Natural killer cell treated with Interleukin-12 subunit alpha and Interleukin-12 subunit beta and Interleukin-15 and Interleukin-18, amount 100 ng/mL, for 72 hours (primary cell): ENCODE results near the gene PPAN. TPM values are rescaled to one million over a fixed set of nuclear protein-coding genes. Genes with fewer than 3 reads are reported as not detected.

ENCODE experiments used
- ATAC-seq, 2 donors: fragments of 150-1000 bp; cut with Tn5 transposase in 1 of 2; sonication (Bioruptor Pico), chemical (Tn5 transposase) in 1 of 2; 2 replicates each; pipeline ENCODE4 v1.10.0; 2021
- DNase-seq: peaks from one replicate; pipeline ENCODE4 v3.0.0; 2022; ENCODE audit warnings: low spot score
- H3K27ac Mint-ChIP-seq, 2 donors: 1 replicate in 1 of 2; 2 replicates in 1 of 2; pipeline ENCODE4 v1.8.0; 2022; ENCODE audit warnings: mixed read lengths in 2 of 2, mild to moderate bottlenecking in 1 of 2, moderate library complexity in 1 of 2
- H3K27me3 Mint-ChIP-seq, 2 donors: 1 replicate in 1 of 2; 2 replicates in 1 of 2; pipeline ENCODE4 v1.8.0; 2022; ENCODE audit warnings: mixed read lengths in 2 of 2
- H3K36me3 Mint-ChIP-seq: one replicate; pipeline ENCODE4 v1.8.0; 2022; ENCODE audit warnings: mixed read lengths
- H3K4me1 Mint-ChIP-seq, 2 donors: 1 replicate in 1 of 2; 2 replicates in 1 of 2; pipeline ENCODE4 v1.8.0; 2022; ENCODE audit warnings: low read depth in 2 of 2, mixed read lengths in 2 of 2, mild to moderate bottlenecking in 1 of 2
- H3K4me3 Mint-ChIP-seq: one replicate; pipeline ENCODE4 v1.8.0; 2022; ENCODE audit warnings: mixed read lengths
- H3K9me3 Mint-ChIP-seq: 2 replicates; pipeline ENCODE4 v1.8.0; 2022; ENCODE audit warnings: mixed read lengths
- total RNA-seq, 2 donors: library from RNA; stranded (reverse); gene quantifications; one replicate each; pipeline ENCODE4 v1.2.3, GENCODE V29; 2022

PPAN gene
- 100 to 1,000 TPM; 114 to 178 TPM for total RNA-seq

GRCh38 chr19:10106100-10106936, at the start of gene PPAN:
TSS of gene PPAN (plus strand) at chr19:10106362. CDS start at chr19:10106395, 33 bp downstream.
- peak within 1 kb of the TSS; percentile 96 for H3K4me3 Mint-ChIP-seq
- H3K27me3 Mint-ChIP-seq, result no peaks in the 10 kb centered on the region
- H3K36me3 Mint-ChIP-seq, result peaks cover 8% of the 10 kb centered on the region
- DNase-seq, result peak; percentile 99
- peak within 1 kb of the TSS; percentile 95 to 100 for H3K27ac Mint-ChIP-seq
- ATAC-seq, result peak; percentile 86 to 89
- peaks cover 52 to 62% of the 10 kb centered on the region in 2 donors for H3K4me1 Mint-ChIP-seq
- no peaks in the 10 kb centered on the region for H3K9me3 Mint-ChIP-seq

GRCh38 chr19:10061717-10062310, 44.3 kb upstream of the PPAN start:
- Mint-ChIP-seq H3K4me1 (no peaks in the 10 kb centered on the region), H3K36me3 (no peaks in the 10 kb centered on the region), H3K27me3 (peaks cover 8% of the 10 kb centered on the region in 2 donors), H3K4me3 (no peak overlapping the region), H3K27ac (no peak overlapping the region), H3K9me3 (no peaks in the 10 kb centered on the region)
- DNase-seq, result no peak
- ATAC-seq, result no peak

- Mint-ChIP-seq H3K4me3 (peak overlapping the region; percentile 10), H3K27me3 (peaks cover 5 to 13% of the 10 kb centered on the region in 2 donors), H3K9me3 (no peaks in the 10 kb centered on the region), H3K27ac (no peak overlapping the region), H3K36me3 (no peaks in the 10 kb centered on the region), H3K4me1 (peaks cover 9 to 15% of the 10 kb centered on the region in 2 donors)
- DNase-seq, result no peak
- ATAC-seq, result peak; percentile 61 to 63
Measured at GRCh38 chr19:10068205-10068604, 38.0 kb upstream of the PPAN start.

GRCh38 chr19:10069046-10069445, 37.1 kb upstream of the PPAN start:
- no peak for DNase-seq
- no peak for ATAC-seq
- Mint-ChIP-seq H3K27me3 (peaks cover 0 to 13% of the 10 kb centered on the region in 2 donors), H3K9me3 (no peaks in the 10 kb centered on the region), H3K4me1 (peaks cover 9 to 15% of the 10 kb centered on the region in 2 donors), H3K36me3 (no peaks in the 10 kb centered on the region), H3K27ac (no peak overlapping the region), H3K4me3 (no peak overlapping the region)

GRCh38 chr19:10070730-10071446, 35.3 kb upstream of the PPAN start:
- no peaks in the 10 kb centered on the region for H3K9me3 Mint-ChIP-seq
- peaks cover 0 to 9% of the 10 kb centered on the region in 2 donors for H3K27me3 Mint-ChIP-seq
- ATAC-seq (no peak), DNase-seq (no peak)
- no peak overlapping the region for H3K27ac Mint-ChIP-seq
- H3K4me3 Mint-ChIP-seq, result no peak overlapping the region
- peaks cover 9 to 15% of the 10 kb centered on the region in 2 donors for H3K4me1 Mint-ChIP-seq
- no peaks in the 10 kb centered on the region for H3K36me3 Mint-ChIP-seq

- Mint-ChIP-seq H3K4me1 (peaks cover 0 to 5% of the 10 kb centered on the region in 2 donors), H3K27me3 (peaks cover 0 to 12% of the 10 kb centered on the region in 2 donors), H3K27ac (no peak overlapping the region)
Measured at GRCh38 chr19:10074153-10074552, 32.0 kb upstream of the PPAN start.

GRCh38 chr19:10076535-10076934, 29.6 kb upstream of the PPAN start:
- no peaks in the 10 kb centered on the region for H3K4me1 Mint-ChIP-seq
- H3K27me3 Mint-ChIP-seq, result peaks cover 0 to 7% of the 10 kb centered on the region in 2 donors
- H3K9me3 Mint-ChIP-seq, result no peaks in the 10 kb centered on the region
- H3K27ac Mint-ChIP-seq, result no peak overlapping the region
- H3K36me3 Mint-ChIP-seq, result no peaks in the 10 kb centered on the region
- DNase-seq, result no peak
- no peak for ATAC-seq
- H3K4me3 Mint-ChIP-seq, result no peak overlapping the region

More at GRCh38 chr19:10074153-10074552, 32.0 kb upstream of the PPAN start:
- Mint-ChIP-seq H3K36me3 (no peaks in the 10 kb centered on the region), H3K9me3 (no peaks in the 10 kb centered on the region), H3K4me3 (no peak overlapping the region)
- ATAC-seq, result peak; percentile 86 to 88
- peak; percentile 74 for DNase-seq

- ATAC-seq, result no peak
- H3K36me3 Mint-ChIP-seq, result no peaks in the 10 kb centered on the region
- H3K27me3 Mint-ChIP-seq, result peaks cover 0 to 7% of the 10 kb centered on the region in 2 donors
- H3K27ac Mint-ChIP-seq, result no peak overlapping the region
- no peaks in the 10 kb centered on the region for H3K4me1 Mint-ChIP-seq
- H3K9me3 Mint-ChIP-seq, result no peaks in the 10 kb centered on the region
- no peak overlapping the region for H3K4me3 Mint-ChIP-seq
- no peak for DNase-seq
Measured at GRCh38 chr19:10078329-10078728, 27.8 kb upstream of the PPAN start.

GRCh38 chr19:10079031-10079453, 27.1 kb upstream of the PPAN start:
- Mint-ChIP-seq H3K9me3 (no peaks in the 10 kb centered on the region), H3K4me1 (no peaks in the 10 kb centered on the region), H3K27me3 (peaks cover 0 to 7% of the 10 kb centered on the region in 2 donors), H3K4me3 (no peak overlapping the region), H3K27ac (no peak overlapping the region), H3K36me3 (no peaks in the 10 kb centered on the region)
- DNase-seq (no peak), ATAC-seq (no peak)

GRCh38 chr19:10083911-10084310, 22.3 kb upstream of the PPAN start:
- Mint-ChIP-seq H3K9me3 (no peaks in the 10 kb centered on the region), H3K4me1 (peaks cover 7 to 12% of the 10 kb centered on the region in 2 donors), H3K36me3 (no peaks in the 10 kb centered on the region), H3K4me3 (no peak overlapping the region), H3K27me3 (no peaks in the 10 kb centered on the region), H3K27ac (no peak overlapping the region)
- no peak for ATAC-seq
- DNase-seq, result no peak

- peak overlapping the region in 1 of 2 donors; percentile 78 for H3K27ac Mint-ChIP-seq
- ATAC-seq (no peak), DNase-seq (no peak)
- no peaks in the 10 kb centered on the region for H3K36me3 Mint-ChIP-seq
- H3K4me1 Mint-ChIP-seq, result peaks cover 7 to 12% of the 10 kb centered on the region in 2 donors
- no peaks in the 10 kb centered on the region for H3K9me3 Mint-ChIP-seq
- peak overlapping the region; percentile 90 for H3K4me3 Mint-ChIP-seq
- H3K27me3 Mint-ChIP-seq, result no peaks in the 10 kb centered on the region
Measured at GRCh38 chr19:10084803-10085202, 21.4 kb upstream of the PPAN start.

- peak; percentile 96 to 98 for ATAC-seq
- H3K9me3 Mint-ChIP-seq, result no peaks in the 10 kb centered on the region
- peak; percentile 89 for DNase-seq
- H3K4me3 Mint-ChIP-seq, result peak within 1 kb of the TSS; percentile 90
- peaks cover 7 to 16% of the 10 kb centered on the region in 2 donors for H3K4me1 Mint-ChIP-seq
- no peaks in the 10 kb centered on the region for H3K36me3 Mint-ChIP-seq
- no peaks in the 10 kb centered on the region for H3K27me3 Mint-ChIP-seq
- peak within 1 kb of the TSS; percentile 71 to 78 for H3K27ac Mint-ChIP-seq
Measured at GRCh38 chr19:10085641-10086590, 20.2 kb upstream of the PPAN start, which contains the start of gene SHFL. TSS of gene SHFL (plus strand) at chr19:10086317. CDS start at chr19:10086428, 111 bp downstream.
